Parathyroid adenoma (tissue), 2 donors: Measurements from ENCODE around the gene PSMA5.
A peak's percentile ranks its signal among the peaks of the same experiment; 100 is the strongest.
"Not testable (repeated sequence)": the region's sequence is repeated elsewhere in the genome, so short reads cannot be mapped to it uniquely, and the experiment has no call there.

Experiments
- H2AFZ ChIP-seq: fragments of 300-600 bp; sonication (generic); one replicate; pipeline ENCODE4 v1.7.0; 2017; ENCODE audit warnings: antibody characterized with exemption, mild to moderate bottlenecking
- H3K27ac ChIP-seq: fragments of 300-600 bp; sonication (generic); one replicate; pipeline ENCODE4 v1.7.0; 2017
- H3K27me3 ChIP-seq: fragments of 300-600 bp; sonication (generic); one replicate; pipeline ENCODE4 v1.7.0; 2017; ENCODE audit warnings: low read length; ENCODE audit not compliant: control insufficient read depth, insufficient read depth
- H3K36me3 ChIP-seq: fragments of 300-600 bp; sonication (generic); one replicate; pipeline ENCODE4 v1.7.0; 2017; ENCODE audit warnings: low read length; ENCODE audit not compliant: control insufficient read depth, insufficient read depth
- H3K4me1 ChIP-seq: fragments of 300-600 bp; sonication (generic); one replicate; pipeline ENCODE4 v1.7.0; 2017; ENCODE audit warnings: control low read depth
- H3K4me2 ChIP-seq: fragments of 300-600 bp; sonication (generic); one replicate; pipeline ENCODE4 v1.7.0; 2017; ENCODE audit warnings: low read length
- H3K4me3 ChIP-seq: fragments of 300-600 bp; sonication (generic); one replicate; pipeline ENCODE4 v1.7.0; 2017; ENCODE audit warnings: low read depth, low read length
- H3K79me2 ChIP-seq: fragments of 300-600 bp; sonication (generic); one replicate; pipeline ENCODE4 v1.7.0; 2017; ENCODE audit warnings: control low read depth
- H3K9ac ChIP-seq: fragments of 300-600 bp; sonication (generic); one replicate; pipeline ENCODE4 v1.7.0; 2017; ENCODE audit warnings: mild to moderate bottlenecking
- H3K9me3 ChIP-seq: fragments of 300-600 bp; sonication (generic); one replicate; pipeline ENCODE4 v1.7.0; 2017; ENCODE audit warnings: low read length; ENCODE audit not compliant: control insufficient read depth
- CTCF ChIP-seq: fragments of 300-600 bp; sonication (generic); IDR thresholded peaks from one replicate; pipeline ENCODE4 v1.7.0; 2017; ENCODE audit warnings: antibody characterized with exemption, mild to moderate bottlenecking
- donor health status: primary hyperparathyroidism.

The PSMA5 gene

GRCh38 chr1:109466125-109466451 lies 39.8 kb upstream of the PSMA5 start:
- H3K27me3 ChIP-seq = no peaks in the 10 kb centered on the region
- H2AFZ ChIP-seq = peak overlapping the region; percentile 80
- no peak overlapping the region for H3K27ac ChIP-seq
- H3K9ac ChIP-seq = no peak overlapping the region
- peak overlapping the region; percentile 64 for H3K4me3 ChIP-seq
- H3K9me3 ChIP-seq = no peaks in the 10 kb centered on the region
- H3K79me2 ChIP-seq = no peaks in the 10 kb centered on the region
- no peaks in the 10 kb centered on the region for H3K4me1 ChIP-seq
- H3K36me3 ChIP-seq = no peaks in the 10 kb centered on the region
- no peak for TF ChIP-seq CTCF
- peak overlapping the region; percentile 50 for H3K4me2 ChIP-seq

- no peak overlapping the region for H3K27ac ChIP-seq
- H3K4me1 ChIP-seq = no peaks in the 10 kb centered on the region
- no peaks in the 10 kb centered on the region for H3K9me3 ChIP-seq
- H3K4me2 ChIP-seq = no peak overlapping the region
- no peaks in the 10 kb centered on the region for H3K79me2 ChIP-seq
- no peak overlapping the region for H3K9ac ChIP-seq
- TF ChIP-seq CTCF = no peak
- no peak overlapping the region for H2AFZ ChIP-seq
- no peak overlapping the region for H3K4me3 ChIP-seq
- H3K27me3 ChIP-seq = no peaks in the 10 kb centered on the region
- H3K36me3 ChIP-seq = no peaks in the 10 kb centered on the region
Measured at GRCh38 chr1:109457819-109458218, 31.6 kb upstream of the PSMA5 start.

- Histone ChIP-seq H3K4me2 (no peak overlapping the region), H3K4me1 (no peaks in the 10 kb centered on the region), H3K4me3 (no peak overlapping the region), H3K9ac (no peak overlapping the region), H2AFZ (no peak overlapping the region), H3K27ac (no peak overlapping the region), H3K36me3 (no peaks in the 10 kb centered on the region), H3K79me2 (no peaks in the 10 kb centered on the region), H3K9me3 (no peaks in the 10 kb centered on the region), H3K27me3 (no peaks in the 10 kb centered on the region)
- no peak for TF ChIP-seq CTCF
Measured at GRCh38 chr1:109454497-109455133, 28.4 kb upstream of the PSMA5 start.

DNA sequence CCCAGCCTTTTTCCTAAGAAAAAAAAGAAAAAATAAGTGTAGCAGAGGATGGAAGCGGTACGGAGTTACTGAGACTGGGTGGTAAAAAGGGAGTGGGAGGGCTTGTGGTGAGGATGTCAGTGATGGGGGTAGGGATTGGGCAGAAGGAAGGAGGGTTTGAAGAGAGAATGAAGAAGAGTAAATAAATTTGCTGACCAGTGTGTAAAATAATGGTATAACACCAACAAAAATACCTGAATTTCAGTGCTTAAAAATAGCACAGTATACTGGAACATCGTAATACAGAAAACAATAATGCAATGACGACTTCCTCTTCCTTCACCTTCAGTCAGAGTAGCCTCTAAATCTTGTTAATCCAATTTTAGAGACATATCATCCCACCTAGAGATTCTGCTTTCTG lies 21.3 kb upstream of the PSMA5 start:
- Histone ChIP-seq H3K4me2 (no peak overlapping the region), H3K27ac (no peak overlapping the region), H3K4me3 (no peak overlapping the region), H3K4me1 (no peaks in the 10 kb centered on the region), H3K9ac (no peak overlapping the region), H3K36me3 (no peaks in the 10 kb centered on the region), H3K27me3 (no peaks in the 10 kb centered on the region), H2AFZ (no peak overlapping the region), H3K79me2 (no peaks in the 10 kb centered on the region), H3K9me3 (no peaks in the 10 kb centered on the region)
- no peak for TF ChIP-seq CTCF

GRCh38 chr1:109445949-109446695 lies 19.9 kb upstream of the PSMA5 start:
- H3K9me3 ChIP-seq, H3K4me3 ChIP-seq, H3K27ac ChIP-seq, H3K4me1 ChIP-seq, H3K9ac ChIP-seq, H3K4me2 ChIP-seq, H3K79me2 ChIP-seq, H3K36me3 ChIP-seq, H2AFZ ChIP-seq, H3K27me3 ChIP-seq: not testable (repeated sequence)
